Gastrocnemius medialis (tissue), 4 donors: ENCODE measurements around the gene ALX3.

ENCODE experiments used
- POLR2A ChIP-seq, 2 donors: fragments of 450-650 bp; IDR thresholded peaks; one replicate each; pipeline ENCODE4 v1.6.1; 2017; ENCODE audit warnings: antibody characterized with exemption in 2 of 2, mild to moderate bottlenecking in 2 of 2, moderate library complexity in 2 of 2
- TF ChIP-seq, protein P1 (sequence below), 5 experiments: fragments of 450-650 bp in 3 of 5; fragments of 200-600 bp in 2 of 5; sonication (generic) in 2 of 5; IDR thresholded peaks in 4 of 5; conservative IDR thresholded peaks in 1 of 5; 1 replicate in 4 of 5; 2 replicates in 1 of 5; pipeline ENCODE4 v1.5.1; 2016 to 2019; ENCODE audit warnings: antibody characterized with exemption in 5 of 5, mild to moderate bottlenecking in 3 of 5, moderate library complexity in 3 of 5

DNA sequence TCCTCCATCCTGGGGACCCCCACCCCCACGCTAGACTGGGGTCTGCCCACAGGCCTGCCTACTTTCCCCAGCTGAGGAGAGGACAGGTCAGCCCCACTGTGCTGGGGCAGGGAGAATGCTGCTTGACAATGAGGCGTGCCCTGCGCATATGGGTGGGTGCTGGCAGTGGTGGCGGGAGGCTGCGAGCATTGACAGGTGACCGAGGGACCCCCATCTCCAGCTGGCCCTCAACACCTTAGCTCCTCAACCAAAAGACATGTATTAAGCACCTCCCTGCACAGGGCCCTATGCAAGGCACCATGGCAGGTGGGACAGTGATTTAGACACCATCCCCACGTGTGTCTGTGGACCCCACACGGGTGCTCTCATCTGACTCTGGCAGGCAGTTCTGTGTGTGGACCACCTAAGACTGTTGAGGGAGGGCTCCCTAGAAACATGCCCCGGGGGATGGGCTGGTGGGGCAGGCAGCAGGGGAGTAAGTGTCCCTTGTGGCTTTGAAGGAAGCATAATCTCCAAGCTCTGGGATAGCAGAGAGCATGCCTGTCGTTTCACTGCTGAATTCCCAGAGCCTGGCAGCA lies 18.4 kb upstream of the ALX3 start:
- TF ChIP-seq POLR2A (IDR thresholded peaks at IDR 0.05): no peak
- TF ChIP-seq, protein P1, sequence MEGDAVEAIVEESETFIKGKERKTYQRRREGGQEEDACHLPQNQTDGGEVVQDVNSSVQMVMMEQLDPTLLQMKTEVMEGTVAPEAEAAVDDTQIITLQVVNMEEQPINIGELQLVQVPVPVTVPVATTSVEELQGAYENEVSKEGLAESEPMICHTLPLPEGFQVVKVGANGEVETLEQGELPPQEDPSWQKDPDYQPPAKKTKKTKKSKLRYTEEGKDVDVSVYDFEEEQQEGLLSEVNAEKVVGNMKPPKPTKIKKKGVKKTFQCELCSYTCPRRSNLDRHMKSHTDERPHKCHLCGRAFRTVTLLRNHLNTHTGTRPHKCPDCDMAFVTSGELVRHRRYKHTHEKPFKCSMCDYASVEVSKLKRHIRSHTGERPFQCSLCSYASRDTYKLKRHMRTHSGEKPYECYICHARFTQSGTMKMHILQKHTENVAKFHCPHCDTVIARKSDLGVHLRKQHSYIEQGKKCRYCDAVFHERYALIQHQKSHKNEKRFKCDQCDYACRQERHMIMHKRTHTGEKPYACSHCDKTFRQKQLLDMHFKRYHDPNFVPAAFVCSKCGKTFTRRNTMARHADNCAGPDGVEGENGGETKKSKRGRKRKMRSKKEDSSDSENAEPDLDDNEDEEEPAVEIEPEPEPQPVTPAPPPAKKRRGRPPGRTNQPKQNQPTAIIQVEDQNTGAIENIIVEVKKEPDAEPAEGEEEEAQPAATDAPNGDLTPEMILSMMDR (IDR thresholded peaks at IDR 0.05 in 4 of 5, conservative IDR thresholded peaks at IDR 0.05 in 1 of 5): no peak
